GM13977 (cell line): ENCODE data around the gene CYP19A1.
A peak's percentile ranks its signal among the peaks of the same experiment; 100 is the strongest.
"Not testable (repeated sequence)": the region's sequence is repeated elsewhere in the genome, so short reads cannot be mapped to it uniquely, and the experiment has no call there.

Experiments used
- DNase-seq: peaks from one replicate; pipeline ENCODE4 v3.0.0; 2012; ENCODE audit warnings: low spot score
- in situ Hi-C: fragments of 300-500 bp; cut with MboI; formaldehyde crosslinking; loops from one replicate; pipeline ENCODE4 v1.12.0; 2022; ENCODE audit warnings: low sequenced_read_pairs, low pct_unique_long_range_greater_than_20kb, mixed read lengths, inconsistent platforms; ENCODE audit not compliant: unreplicated experiment
- TF ChIP-seq, protein P1 (sequence below): IDR thresholded peaks from 2 replicates; pipeline ENCODE4 v1.5.1; 2012; ENCODE audit warnings: mild to moderate bottlenecking, control low read depth; ENCODE audit not compliant: insufficient read depth; ENCODE audit errors: extremely low read depth, missing control alignments

The CYP19A1 gene

DNA sequence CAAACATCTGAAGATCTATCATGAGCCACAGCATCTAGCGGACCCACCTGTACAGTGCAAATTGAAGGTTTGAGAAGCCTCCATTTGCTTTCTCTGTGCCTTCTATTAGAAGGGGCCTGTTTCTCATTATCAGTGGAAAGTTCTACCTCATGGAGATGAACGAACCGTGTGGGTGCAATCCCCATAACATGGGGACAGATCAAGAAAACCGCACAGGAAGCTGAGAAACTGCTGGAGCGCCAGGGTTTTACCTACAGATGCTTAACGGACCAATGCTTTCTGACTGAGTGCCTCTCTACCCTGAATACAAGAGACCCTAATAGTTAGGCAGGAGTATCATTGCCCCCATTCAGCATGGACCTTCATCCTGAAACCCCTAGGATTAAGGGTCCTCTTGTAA, 53.5 kb downstream of the CYP19A1 start:
- TF ChIP-seq, protein P1, sequence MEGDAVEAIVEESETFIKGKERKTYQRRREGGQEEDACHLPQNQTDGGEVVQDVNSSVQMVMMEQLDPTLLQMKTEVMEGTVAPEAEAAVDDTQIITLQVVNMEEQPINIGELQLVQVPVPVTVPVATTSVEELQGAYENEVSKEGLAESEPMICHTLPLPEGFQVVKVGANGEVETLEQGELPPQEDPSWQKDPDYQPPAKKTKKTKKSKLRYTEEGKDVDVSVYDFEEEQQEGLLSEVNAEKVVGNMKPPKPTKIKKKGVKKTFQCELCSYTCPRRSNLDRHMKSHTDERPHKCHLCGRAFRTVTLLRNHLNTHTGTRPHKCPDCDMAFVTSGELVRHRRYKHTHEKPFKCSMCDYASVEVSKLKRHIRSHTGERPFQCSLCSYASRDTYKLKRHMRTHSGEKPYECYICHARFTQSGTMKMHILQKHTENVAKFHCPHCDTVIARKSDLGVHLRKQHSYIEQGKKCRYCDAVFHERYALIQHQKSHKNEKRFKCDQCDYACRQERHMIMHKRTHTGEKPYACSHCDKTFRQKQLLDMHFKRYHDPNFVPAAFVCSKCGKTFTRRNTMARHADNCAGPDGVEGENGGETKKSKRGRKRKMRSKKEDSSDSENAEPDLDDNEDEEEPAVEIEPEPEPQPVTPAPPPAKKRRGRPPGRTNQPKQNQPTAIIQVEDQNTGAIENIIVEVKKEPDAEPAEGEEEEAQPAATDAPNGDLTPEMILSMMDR, result no peak
- no peak for DNase-seq
- in situ Hi-C loops, result no loop called here

DNA sequence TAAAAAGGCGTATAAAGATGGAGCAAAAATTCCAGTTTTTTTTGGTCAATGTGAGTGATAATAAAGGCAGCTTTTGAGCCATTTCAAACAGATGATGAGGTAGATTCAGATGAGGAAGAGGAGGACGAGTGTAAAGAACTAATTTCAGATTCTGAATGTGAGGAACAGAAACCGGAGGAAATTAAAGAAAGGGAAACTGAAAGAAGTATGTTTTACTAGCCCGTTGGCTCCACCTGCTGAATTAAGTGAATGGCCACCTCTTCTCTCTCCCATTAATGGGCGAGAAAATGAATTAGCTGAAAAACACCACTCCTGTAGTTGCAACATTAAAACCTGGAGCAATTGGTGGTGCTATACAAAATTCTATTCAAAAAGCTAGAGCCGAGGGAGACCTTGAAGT, 55.4 kb downstream of the CYP19A1 start:
- in situ Hi-C loops, result no loop called here
- DNase-seq, result no peak

DNA sequence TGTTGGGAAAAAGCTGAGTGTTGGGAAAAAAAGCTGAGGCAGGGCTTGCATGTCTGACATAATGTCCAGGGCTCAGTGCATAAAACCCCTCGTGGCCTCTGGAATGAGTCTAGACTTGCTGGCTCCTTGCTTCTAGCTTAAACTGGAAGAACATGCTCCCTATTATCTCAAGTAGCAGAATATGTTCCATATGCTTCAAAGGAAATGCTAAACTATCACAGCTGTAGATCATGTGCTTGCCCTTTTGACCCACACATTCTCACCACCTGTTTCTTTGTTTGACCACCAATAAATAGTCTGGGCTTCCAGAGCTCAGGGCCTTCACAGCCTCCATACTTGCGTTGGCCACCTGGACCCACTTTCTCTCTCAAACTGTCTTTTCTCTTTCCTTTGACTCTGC, 56.2 kb downstream of the CYP19A1 start:
- in situ Hi-C loops, DNase-seq: not testable (repeated sequence)

More for the DNA sequence above, 55.4 kb downstream of the CYP19A1 start:
- TF ChIP-seq, protein P1, result peak; percentile 46

DNA sequence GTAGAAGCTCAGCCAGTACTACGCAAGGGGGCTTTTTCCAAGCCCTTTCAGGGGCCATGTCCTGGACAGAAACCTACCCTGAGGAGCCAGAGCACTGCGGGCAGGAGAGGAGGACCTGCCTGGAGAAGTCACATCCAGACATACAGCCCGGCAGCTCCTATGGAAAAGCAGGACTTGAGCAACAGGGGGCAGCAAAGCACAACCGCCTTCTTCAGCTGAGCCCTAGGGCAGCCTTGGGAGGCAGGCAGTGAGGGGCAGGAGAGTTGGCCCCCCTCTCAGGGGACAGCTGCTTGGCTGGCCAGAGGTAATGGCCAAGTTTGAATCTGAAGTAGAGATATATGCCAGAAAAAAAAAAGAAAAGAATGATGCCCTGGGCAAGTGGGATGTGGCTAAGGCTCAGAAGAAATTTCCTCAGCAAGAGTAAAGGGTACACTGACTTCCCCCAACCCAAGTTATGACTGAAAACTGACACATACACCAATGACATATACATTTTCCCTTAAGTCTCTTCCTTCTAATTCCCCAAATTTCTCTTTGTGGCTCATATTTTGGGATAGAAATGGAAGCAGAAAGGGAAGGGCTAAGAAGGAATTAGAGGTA, 56.9 kb downstream of the CYP19A1 start:
- in situ Hi-C loops, result no loop called here
- no peak for DNase-seq
- TF ChIP-seq, protein P1, result peak; percentile 78

DNA sequence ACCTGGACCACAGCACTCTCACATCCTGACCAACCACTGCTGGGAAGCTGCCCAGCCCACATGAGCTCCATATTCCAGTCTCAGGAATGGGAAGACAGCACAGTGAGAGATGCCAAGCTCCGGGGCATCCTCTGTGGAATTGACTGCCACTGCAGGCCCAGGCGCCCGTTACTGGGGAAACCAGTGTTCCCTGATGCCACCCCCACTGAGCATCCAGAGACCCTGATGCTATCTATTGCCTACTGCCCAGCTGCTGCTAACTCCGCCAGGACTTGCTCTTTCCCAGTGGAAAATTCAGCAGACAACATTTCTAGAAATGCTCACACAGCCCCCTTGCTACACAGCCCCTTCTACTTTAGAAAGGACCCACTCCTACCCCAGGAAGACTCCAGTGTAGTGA, 57.6 kb downstream of the CYP19A1 start:
- TF ChIP-seq, protein P1, result no peak
- DNase-seq, result no peak
- in situ Hi-C loops, result no loop called here

DNA sequence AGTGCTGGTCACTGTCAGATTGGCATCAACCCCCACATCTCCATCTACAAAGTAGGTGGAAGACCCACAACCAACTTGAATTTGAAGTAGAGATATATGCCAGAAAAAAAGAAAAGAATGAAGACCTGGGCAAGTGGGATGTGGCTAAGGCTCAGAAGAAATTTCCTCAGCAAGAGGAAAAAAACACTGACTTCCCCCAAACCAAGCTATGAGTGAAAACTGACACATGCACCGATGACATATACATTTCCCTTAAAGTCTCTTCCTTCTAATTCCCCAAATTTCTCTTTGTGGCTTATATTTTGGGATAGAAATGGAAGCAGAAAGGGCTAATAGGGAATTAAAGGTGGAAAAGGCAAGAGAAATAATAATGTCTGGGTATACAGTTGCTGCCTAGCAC, 59.0 kb downstream of the CYP19A1 start:
- DNase-seq, result no peak
- TF ChIP-seq, protein P1, result no peak
- in situ Hi-C loops, result no loop called here

DNA sequence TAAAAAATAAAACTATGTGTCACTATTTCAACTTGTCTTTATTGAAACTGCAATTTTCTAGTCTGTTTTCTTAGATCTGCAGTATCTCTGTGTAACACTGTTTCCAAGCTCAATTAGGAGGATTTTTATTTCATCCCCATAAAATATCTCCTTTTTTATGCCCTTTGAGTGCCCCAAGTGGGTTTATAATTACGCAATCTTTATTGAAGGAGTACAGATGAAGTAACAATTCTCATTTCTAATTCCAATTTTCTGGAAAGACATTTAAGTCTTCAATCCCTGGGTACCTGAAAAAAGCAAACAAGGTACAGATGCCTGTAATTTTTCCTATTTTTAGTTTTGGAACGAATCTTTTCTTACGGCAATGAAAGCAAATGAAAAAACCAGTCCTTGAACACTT, 61.3 kb downstream of the CYP19A1 start:
- TF ChIP-seq, protein P1, result no peak
- in situ Hi-C loops, result no loop called here
- no peak for DNase-seq
